Measurements from ENCODE around the gene PTK7. TPM values are rescaled to one million over a fixed set of nuclear protein-coding genes. Genes with fewer than 3 reads are reported as not detected.
"Not testable (repeated sequence)": the region's sequence is repeated elsewhere in the genome, so short reads cannot be mapped to it uniquely, and the experiment has no call there.

The PTK7 gene
- total RNA-seq, 2 donors from 2014 or later: 8.0 to 9.7 TPM

DNA sequence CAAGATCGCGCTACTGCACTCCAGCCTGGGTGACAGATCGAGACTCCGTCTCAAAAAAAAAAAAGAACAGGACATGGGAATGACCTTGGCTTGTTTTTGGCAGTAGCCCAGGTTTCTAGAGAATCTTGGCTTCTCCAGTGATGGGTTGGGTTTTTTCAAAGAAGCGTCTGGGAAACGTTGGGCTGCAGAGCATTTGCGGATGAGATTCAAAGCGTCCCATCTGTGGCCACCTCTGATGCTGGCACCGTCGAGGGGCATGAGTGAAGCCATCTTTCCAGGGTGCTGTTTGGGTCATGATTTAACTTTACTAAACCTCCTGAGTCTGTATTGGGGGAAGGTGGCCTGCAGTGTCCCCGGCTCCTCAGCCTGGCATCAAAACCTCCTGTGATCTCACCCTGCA is 51.8 kb downstream of the PTK7 start:
- no peak for DNase-seq
- ATAC-seq: no peak
- intact Hi-C loops (cut with DNase I, micrococcal nuclease): loop anchor here in 1 of 2 donors (10.0 kb wide), 1 partner anchor 53 kb away; the partner anchor contains the start of gene PTK7

DNA sequence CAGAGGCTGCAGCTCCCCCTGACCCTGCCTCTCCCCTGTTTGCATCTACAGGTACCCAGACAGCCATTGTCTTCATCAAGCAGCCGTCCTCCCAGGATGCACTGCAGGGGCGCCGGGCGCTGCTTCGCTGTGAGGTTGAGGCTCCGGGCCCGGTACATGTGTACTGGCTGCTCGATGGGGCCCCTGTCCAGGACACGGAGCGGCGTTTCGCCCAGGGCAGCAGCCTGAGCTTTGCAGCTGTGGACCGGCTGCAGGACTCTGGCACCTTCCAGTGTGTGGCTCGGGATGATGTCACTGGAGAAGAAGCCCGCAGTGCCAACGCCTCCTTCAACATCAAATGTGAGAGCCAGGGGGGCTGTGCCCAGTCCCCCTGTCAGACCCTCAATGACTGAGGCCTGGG is 52.8 kb downstream of the PTK7 start:
- intact Hi-C loops (cut with DNase I, micrococcal nuclease): loop anchor here in 1 of 2 donors (10.0 kb wide), 1 partner anchor 54 kb away; the partner anchor contains the start of gene PTK7
- DNase-seq (no peak), ATAC-seq (no peak)

GRCh38 chr6:43129434-43130194 is 53.5 kb downstream of the PTK7 start:
- ATAC-seq (peak; percentile 92), DNase-seq (peak; percentile 48 to 59)
- intact Hi-C loops (cut with DNase I, micrococcal nuclease): loop anchor here (10.0 kb wide), 2 partner anchors 55 to 65 kb away; partner anchors contain the start of gene PTK7 (in 1 of the 2)

- intact Hi-C loops (cut with DNase I, micrococcal nuclease): loop anchor here in 1 of 2 donors (10.0 kb wide), 1 partner anchor 66 kb away; no protein-coding TSS in a partner anchor
- DNase-seq (no peak), ATAC-seq (no peak)
Observed at GRCh38 chr6:43130429-43130828, 54.3 kb downstream of the PTK7 start.

DNA sequence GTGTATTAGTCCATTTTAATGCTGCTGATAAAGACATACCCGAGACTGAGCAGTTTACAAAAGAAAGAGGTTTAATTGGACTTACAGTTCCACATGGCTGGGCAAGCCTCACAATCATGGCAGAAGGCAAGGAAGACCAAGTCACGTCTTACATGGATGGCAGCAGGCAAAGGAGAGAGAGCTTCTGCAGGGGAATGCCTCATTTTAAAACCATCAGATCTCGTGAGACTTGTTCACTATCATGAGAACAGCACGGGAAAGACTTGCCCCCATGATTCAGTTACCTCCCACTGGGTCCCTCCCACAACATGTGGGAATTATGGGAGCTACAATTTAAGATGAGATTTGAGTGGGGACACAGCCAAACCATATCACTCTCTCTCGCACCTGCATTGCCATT is 55.3 kb downstream of the PTK7 start:
- intact Hi-C loops (cut with DNase I, micrococcal nuclease): loop anchor here in 1 of 2 donors (10.0 kb wide), 1 partner anchor 67 kb away; no protein-coding TSS in a partner anchor
- DNase-seq, ATAC-seq: not testable (repeated sequence)

- DNase-seq: no peak
- no peak for ATAC-seq
- intact Hi-C loops (cut with DNase I, micrococcal nuclease): loop anchor here in 1 of 2 donors (10.0 kb wide), 1 partner anchor 73 kb away; no protein-coding TSS in a partner anchor
Observed at GRCh38 chr6:43138267-43138666, 62.2 kb downstream of the PTK7 start.

GRCh38 chr6:43139973-43140372 is 63.9 kb downstream of the PTK7 start:
- not testable (repeated sequence) for DNase-seq, ATAC-seq
- intact Hi-C loops (cut with DNase I, micrococcal nuclease): loop anchor here (5.0 to 10.0 kb wide), 4 partner anchors 75 to 238 kb away; no protein-coding TSS in a partner anchor

DNA sequence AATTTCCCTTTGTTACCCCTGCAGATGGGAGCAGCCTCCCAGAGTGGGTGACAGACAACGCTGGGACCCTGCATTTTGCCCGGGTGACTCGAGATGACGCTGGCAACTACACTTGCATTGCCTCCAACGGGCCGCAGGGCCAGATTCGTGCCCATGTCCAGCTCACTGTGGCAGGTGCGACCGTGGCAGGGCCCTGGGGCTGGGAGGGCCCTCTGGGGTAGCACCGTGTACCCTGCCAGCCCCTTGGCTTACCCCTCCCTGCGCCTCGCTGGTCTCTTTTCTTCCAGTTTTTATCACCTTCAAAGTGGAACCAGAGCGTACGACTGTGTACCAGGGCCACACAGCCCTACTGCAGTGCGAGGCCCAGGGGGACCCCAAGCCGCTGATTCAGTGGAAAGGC is 65.5 kb downstream of the PTK7 start:
- ATAC-seq: no peak
- intact Hi-C loops (cut with DNase I, micrococcal nuclease): loop anchor here (5.0 to 10.0 kb wide), 3 partner anchors 137 to 239 kb away; no protein-coding TSS in a partner anchor

GRCh38 chr6:43142101-43142500 is 66.0 kb downstream of the PTK7 start:
- ATAC-seq: no peak
- DNase-seq: no peak
- intact Hi-C loops (cut with DNase I, micrococcal nuclease): loop anchor here (5.0 to 10.0 kb wide), 3 partner anchors 137 to 240 kb away; no protein-coding TSS in a partner anchor

More for the DNA sequence above, 65.5 kb downstream of the PTK7 start:
- DNase-seq: no peak

DNA sequence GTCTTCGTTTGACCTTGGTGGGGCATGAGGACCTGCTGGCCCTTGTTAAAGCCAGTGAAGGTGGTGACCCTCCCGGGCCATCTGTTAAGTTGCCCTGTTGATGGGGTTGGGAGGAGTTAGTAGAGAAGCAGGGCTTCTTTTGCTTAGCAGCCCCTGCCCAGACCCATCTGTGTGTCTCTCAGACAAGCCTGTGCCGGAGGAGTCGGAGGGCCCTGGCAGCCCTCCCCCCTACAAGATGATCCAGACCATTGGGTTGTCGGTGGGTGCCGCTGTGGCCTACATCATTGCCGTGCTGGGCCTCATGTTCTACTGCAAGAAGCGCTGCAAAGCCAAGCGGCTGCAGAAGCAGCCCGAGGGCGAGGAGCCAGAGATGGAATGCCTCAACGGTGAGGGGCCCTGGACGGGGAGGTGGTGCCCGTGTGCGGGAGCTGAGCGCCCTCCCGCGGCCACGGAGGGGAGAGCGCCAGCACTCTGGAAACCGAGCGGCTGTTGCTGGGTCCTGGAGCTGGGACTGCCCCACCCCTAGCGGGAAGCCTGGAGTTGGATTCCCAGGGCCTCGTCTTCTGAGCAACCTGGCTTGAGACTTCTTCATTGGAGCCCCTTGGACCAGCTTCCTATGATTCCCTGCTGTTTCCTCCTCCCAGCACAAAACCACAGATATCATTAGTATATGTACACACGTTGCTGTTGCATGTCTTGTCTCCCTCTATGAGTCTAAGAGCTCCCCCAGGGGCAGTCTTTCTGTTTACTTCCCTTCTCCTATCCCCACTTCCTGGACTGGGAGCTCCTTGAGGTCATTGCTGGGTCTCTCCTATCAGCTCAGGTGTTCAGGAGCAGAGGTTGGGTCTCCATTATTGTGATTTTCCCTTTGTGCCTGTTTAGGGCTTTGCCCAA is 67.4 kb downstream of the PTK7 start:
- ATAC-seq: peak; percentile 99
- intact Hi-C loops (cut with DNase I, micrococcal nuclease): loop anchor here (5.0 to 10.0 kb wide), 3 partner anchors 139 to 241 kb away; no protein-coding TSS in a partner anchor
- DNase-seq: peak; percentile 78 to 83

GRCh38 chr6:43144879-43145278 is 68.8 kb downstream of the PTK7 start:
- ATAC-seq: no peak
- DNase-seq: no peak
- intact Hi-C loops (cut with DNase I, micrococcal nuclease): loop anchor here (5.0 to 10.0 kb wide), 3 partner anchors 140 to 243 kb away; no protein-coding TSS in a partner anchor

- ATAC-seq (no peak), DNase-seq (no peak)
- intact Hi-C loops (cut with DNase I, micrococcal nuclease): loop anchor here (10.0 kb wide), 2 partner anchors 141 to 241 kb away; no protein-coding TSS in a partner anchor
Observed at GRCh38 chr6:43146261-43146660, 70.1 kb downstream of the PTK7 start.

DNA sequence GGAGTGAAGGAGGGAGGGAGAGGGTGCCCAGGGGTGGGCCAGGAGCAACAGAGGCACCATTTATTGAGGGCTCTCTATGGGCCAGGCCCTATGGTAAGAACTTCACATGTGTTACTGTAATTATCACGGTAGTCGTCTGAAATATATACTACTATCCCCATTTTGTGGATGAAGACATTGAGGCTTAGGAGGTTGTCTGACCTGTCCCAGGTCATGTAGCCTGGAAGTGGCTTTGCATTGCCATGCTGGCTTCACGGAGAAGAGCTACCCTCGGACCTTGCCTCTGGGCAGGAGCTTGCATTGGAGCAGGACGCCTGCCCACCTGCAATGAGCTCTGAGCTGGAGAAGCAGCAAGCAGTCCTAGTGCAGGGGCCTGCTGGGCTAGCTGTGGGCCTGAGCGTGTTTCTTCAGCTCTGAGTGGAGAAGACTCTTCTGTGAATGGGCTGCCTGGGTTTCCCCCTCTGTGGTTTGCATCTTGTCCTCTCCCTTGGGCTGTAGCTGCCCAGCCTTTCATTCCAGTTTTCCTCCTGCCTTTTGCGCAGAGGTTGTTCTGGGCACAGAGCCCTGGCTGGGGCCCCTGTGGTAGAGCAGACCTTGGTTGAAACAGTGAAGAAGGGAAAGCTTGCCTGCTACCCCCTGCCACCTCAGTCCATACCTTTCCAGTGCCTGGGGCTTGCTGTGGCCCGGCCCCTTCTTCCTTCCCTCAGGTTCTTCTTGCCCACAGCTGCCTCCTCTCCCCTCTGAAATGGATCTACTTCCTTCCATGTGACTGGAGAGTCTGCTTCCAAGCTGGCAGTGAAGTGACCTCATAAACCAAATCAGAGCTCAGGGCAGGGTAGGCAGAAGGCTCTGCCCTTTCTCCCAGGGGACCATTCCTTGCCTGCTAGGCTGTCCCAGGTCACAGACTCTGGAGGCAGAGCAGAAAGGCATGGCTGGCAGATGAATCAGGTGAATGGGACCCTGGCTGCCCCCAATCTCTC is 70.9 kb downstream of the PTK7 start:
- intact Hi-C loops (cut with DNase I, micrococcal nuclease): loop anchor here (10.0 kb wide), 2 partner anchors 142 to 242 kb away; no protein-coding TSS in a partner anchor
- no peak for ATAC-seq
- DNase-seq: no peak

DNA sequence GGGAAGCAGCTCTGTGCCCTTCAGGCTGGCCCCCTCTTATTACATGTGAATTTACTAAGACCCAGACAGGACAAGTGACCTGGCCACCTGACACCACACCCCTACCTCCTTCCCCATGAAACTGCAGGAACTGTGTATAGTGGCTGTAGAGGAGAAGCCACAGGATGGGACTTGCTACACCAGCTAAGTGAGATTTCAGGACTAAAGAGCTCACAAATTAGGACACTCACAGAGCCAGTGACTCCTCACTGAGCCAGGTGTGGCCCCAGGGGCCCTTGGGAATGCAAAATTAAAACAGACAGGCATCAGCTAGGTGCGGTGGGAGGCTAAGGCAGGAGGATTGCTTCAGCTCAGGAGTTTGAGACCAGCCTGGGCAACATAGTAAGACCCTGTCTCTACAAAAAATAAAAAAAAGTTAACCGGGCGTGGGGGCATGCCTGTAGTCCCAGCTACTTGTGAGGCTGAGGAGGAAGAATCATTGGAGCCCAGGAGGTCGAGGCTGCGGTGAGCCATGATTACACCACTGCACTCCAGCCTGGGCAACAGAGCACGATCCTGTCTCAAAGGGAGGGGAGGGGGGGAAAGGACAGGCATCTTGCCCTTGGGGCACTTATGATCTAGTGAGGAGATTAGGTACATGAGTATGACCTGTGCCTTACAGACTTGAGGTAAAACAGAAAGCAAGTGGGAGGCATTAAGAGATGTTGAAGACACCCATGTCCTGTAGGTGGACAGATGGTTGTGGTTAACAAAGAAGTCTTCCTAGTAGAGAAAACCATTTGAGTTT is 71.8 kb downstream of the PTK7 start:
- intact Hi-C loops (cut with DNase I, micrococcal nuclease): loop anchor here (10.0 kb wide), 2 partner anchors 143 to 243 kb away; no protein-coding TSS in a partner anchor
- ATAC-seq (no peak), DNase-seq (no peak)

- DNase-seq (no peak), ATAC-seq (no peak)
- intact Hi-C loops (cut with DNase I, micrococcal nuclease): loop anchor here (10.0 kb wide), 2 partner anchors 144 to 244 kb away; no protein-coding TSS in a partner anchor
Observed at GRCh38 chr6:43149265-43149664, 73.2 kb downstream of the PTK7 start.

GRCh38 chr6:43150051-43150751 is 74.1 kb downstream of the PTK7 start:
- peak; percentile 92 for ATAC-seq
- peak in 1 of 2 donors; percentile 31 for DNase-seq
- intact Hi-C loops (cut with DNase I, micrococcal nuclease): no loop called here
